Common myeloid progenitor, CD34-positive (primary cell): ENCODE measurements around the gene MSRB3.

ENCODE experiments used
- CTCF ChIA-PET: fragments of 350-600 bp; sonication (Branson Sonifier 250); formaldehyde crosslinking; loops from one replicate; lab custom pipeline; 2021; ENCODE audit warnings: antibody characterized with exemption; lab: Charles Lee
- POLR2A ChIA-PET: fragments of 350-600 bp; sonication (Branson Sonifier 250); formaldehyde crosslinking; loops from one replicate; lab custom pipeline; 2021; ENCODE audit warnings: antibody characterized with exemption; lab: Charles Lee
- DNase-seq, 3 donors: peaks; one replicate each; pipeline versions ENCODE4 v3.0.0 to v3.0.0-alpha.2; 2013
- H3K27ac ChIP-seq, 2 experiments: 1 replicate in 1 of 2; 2 replicates in 1 of 2; pipeline ENCODE4 v1.7.0; 2013; ENCODE audit warnings: inconsistent platforms in 2 of 2, low read length in 2 of 2, mild to moderate bottlenecking in 2 of 2, low read depth in 1 of 2, moderate library complexity in 1 of 2; ENCODE audit not compliant: severe bottlenecking in 2 of 2, insufficient read depth in 1 of 2, poor library complexity in 1 of 2
- H3K27me3 ChIP-seq, 5 experiments: replicated peaks in 2 of 5; 1 replicate in 3 of 5; 2 replicates in 2 of 5; pipeline versions ENCODE4 v1.6.1 to v1.7.0; 2013; ENCODE audit warnings: low read length in 4 of 5, mild to moderate bottlenecking in 2 of 5, moderate library complexity in 2 of 5, inconsistent platforms in 1 of 5; ENCODE audit not compliant: insufficient read depth in 5 of 5, control insufficient read depth in 4 of 5
- H3K36me3 ChIP-seq, 4 experiments: 1 replicate in 2 of 4; 2 replicates in 2 of 4; pipeline versions ENCODE4 v1.6.1 to v1.7.0; 2013; ENCODE audit warnings: low read length in 3 of 4, control low read depth in 1 of 4, mild to moderate bottlenecking in 1 of 4; ENCODE audit not compliant: control insufficient read depth in 4 of 4, insufficient read depth in 4 of 4
- H3K4me1 ChIP-seq, 4 experiments: 1 replicate in 3 of 4; 2 replicates in 1 of 4; pipeline versions ENCODE4 v1.6.1 to v1.7.1; 2013; ENCODE audit warnings: low read length in 3 of 4, mild to moderate bottlenecking in 3 of 4, control low read depth in 1 of 4, inconsistent platforms in 1 of 4, moderate library complexity in 1 of 4; ENCODE audit not compliant: control insufficient read depth in 4 of 4, insufficient read depth in 4 of 4; ENCODE audit errors: control extremely low read depth in 1 of 4
- H3K4me3 ChIP-seq, 7 experiments: 1 replicate in 4 of 7; 2 replicates in 3 of 7; pipeline versions ENCODE4 v1.5.1 to v1.7.0; 2013; ENCODE audit warnings: mild to moderate bottlenecking in 7 of 7, low read length in 6 of 7, moderate library complexity in 6 of 7, inconsistent platforms in 2 of 7, low read depth in 2 of 7, control low read depth in 1 of 7; ENCODE audit not compliant: insufficient read depth in 4 of 7, control insufficient read depth in 1 of 7; ENCODE audit errors: extremely low read depth in 1 of 7
- H3K9me3 ChIP-seq, 5 experiments: 1 replicate in 4 of 5; 2 replicates in 1 of 5; pipeline versions ENCODE4 v1.6.1 to v1.7.1; 2013; ENCODE audit warnings: low read length in 4 of 5, mild to moderate bottlenecking in 2 of 5, inconsistent platforms in 1 of 5, low read depth in 1 of 5, moderate library complexity in 1 of 5; ENCODE audit not compliant: control insufficient read depth in 4 of 5, insufficient read depth in 2 of 5; ENCODE audit errors: control extremely low read depth in 1 of 5
- WGBS: methylation state at CpG from one replicate; pipeline ENCODE4 v1.1.5; 2013; ENCODE audit not compliant: insufficient coverage; 5-methylcytosine and 5-hydroxymethylcytosine counted together

MSRB3 gene

DNA sequence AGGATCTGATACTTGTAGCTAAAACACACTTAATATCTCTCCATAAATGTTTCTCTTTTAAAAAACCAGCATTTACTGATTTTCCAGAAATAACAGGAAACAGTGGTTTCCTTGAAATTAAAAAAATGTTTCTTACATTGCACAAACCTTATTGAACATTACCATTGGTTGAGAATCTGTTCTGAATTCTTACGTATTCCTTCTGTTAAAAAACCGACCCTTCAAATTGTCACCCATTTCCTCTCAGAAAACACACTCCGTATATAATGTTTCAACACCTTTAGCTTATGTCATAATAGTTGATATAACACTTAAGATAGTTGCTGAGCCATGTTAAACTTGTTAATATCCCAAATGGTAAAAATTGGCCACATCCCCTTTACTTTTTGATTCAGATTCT is 51.2 kb downstream of the MSRB3 start:
- Histone ChIP-seq H3K9me3 (no peaks in the 10 kb centered on the region), H3K4me1 (peaks cover 4 to 34% (median 20%) of the 10 kb centered on the region in 4 experiments), H3K4me3 (peak overlapping the region in 2 of 7 experiments; percentile 8 to 38), H3K27ac (peak overlapping the region in 1 of 2 experiments; percentile 47), H3K36me3 (peaks cover 11 to 23% (median 15%) of the 10 kb centered on the region in 4 experiments), H3K27me3 (no peaks in the 10 kb centered on the region)
- CTCF ChIA-PET, result interaction anchor here (0.9 kb wide), 2 partner anchors 30 to 359 kb away, joined by 3 read pairs; no protein-coding TSS in a partner anchor
- peak; percentile 38 to 88 (median 81) for DNase-seq
- WGBS, result no CpG with 5 or more reads among the region's 3 CpGs
- POLR2A ChIA-PET, result no interaction called here

DNA sequence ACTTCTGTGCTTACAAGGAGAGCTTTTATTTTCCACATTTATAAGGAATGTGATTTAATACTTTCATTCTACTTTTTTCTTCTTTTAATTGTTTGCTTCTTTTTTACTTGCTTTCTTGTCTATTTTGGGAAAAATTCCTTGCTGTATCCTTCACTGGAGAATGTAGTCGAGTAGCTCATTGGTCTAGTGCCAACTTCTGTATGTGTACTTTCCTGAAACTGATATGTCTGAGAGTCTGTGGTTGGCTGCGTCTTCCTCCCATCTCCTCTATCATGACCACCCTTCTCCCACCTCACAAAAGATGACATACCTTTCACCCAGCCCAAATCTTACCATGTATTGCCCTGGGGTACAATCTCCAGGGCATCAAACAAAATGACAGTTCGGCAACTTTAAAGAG is 51.8 kb downstream of the MSRB3 start:
- CTCF ChIA-PET, result interaction anchor here (0.9 kb wide), 2 partner anchors 30 to 358 kb away, joined by 3 read pairs; no protein-coding TSS in a partner anchor
- DNase-seq, result peak in 1 of 3 donors; percentile 17
- H3K9me3 ChIP-seq, result no peaks in the 10 kb centered on the region

GRCh38 chr12:65331456-65331855 is 53.0 kb downstream of the MSRB3 start:
- 97% methylated on average over 8 of the region's 8 CpGs for WGBS
- CTCF ChIA-PET, result interaction anchor here (0.7 to 1.2 kb wide), 3 partner anchors 10 to 18 kb away, joined by 3 read pairs; no protein-coding TSS in a partner anchor
- Histone ChIP-seq H3K27me3 (no peaks in the 10 kb centered on the region), H3K36me3 (peaks cover 11 to 29% (median 25%) of the 10 kb centered on the region in 4 experiments), H3K9me3 (no peaks in the 10 kb centered on the region), H3K4me1 (peaks cover 4 to 34% (median 20%) of the 10 kb centered on the region in 4 experiments), H3K27ac (no peak overlapping the region), H3K4me3 (no peak overlapping the region)
- DNase-seq, result no peak
- POLR2A ChIA-PET, result no interaction called here

More for the DNA sequence above, 51.8 kb downstream of the MSRB3 start:
- POLR2A ChIA-PET, result no interaction called here
- Histone ChIP-seq H3K4me3 (peak overlapping the region in 2 of 7 experiments; percentile 8 to 38), H3K27me3 (no peaks in the 10 kb centered on the region), H3K27ac (peak overlapping the region in 1 of 2 experiments; percentile 27), H3K4me1 (peaks cover 4 to 34% (median 20%) of the 10 kb centered on the region in 4 experiments), H3K36me3 (peaks cover 11 to 23% (median 21%) of the 10 kb centered on the region in 4 experiments)
- WGBS, result no CpG with 5 or more reads among the region's 3 CpGs

GRCh38 chr12:65333649-65334048 is 55.2 kb downstream of the MSRB3 start:
- peaks cover 11 to 41% (median 24%) of the 10 kb centered on the region in 4 experiments for H3K36me3 ChIP-seq
- 100% methylated on average over 1 of the region's 5 CpGs for WGBS
- no peak for DNase-seq
- H3K9me3 ChIP-seq, result no peaks in the 10 kb centered on the region
- ChIA-PET CTCF (no interaction called here), POLR2A (no interaction called here)
- H3K4me1 ChIP-seq, result peaks cover 4 to 20% (median 14%) of the 10 kb centered on the region in 4 experiments
- no peaks in the 10 kb centered on the region for H3K27me3 ChIP-seq
- no peak overlapping the region for H3K27ac ChIP-seq
- H3K4me3 ChIP-seq, result no peak overlapping the region

DNA sequence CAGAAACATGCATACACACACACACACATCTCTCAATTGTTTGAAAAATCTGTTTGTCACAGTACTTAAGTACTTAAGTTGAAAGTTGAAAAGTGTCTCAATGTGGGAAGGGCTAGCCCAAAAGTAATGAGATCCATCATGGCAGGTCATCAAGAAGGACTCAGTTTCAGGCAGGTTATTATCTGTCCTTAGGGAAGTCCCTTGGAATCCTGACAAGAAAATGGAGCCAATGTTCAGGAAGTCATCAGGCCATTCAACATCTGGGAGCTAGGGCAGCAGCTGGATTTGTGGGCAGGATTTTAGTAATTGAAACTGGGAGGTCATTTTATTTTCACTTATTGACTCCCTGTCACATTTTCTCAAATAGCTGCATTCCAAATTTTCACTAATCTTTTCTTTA is 56.0 kb downstream of the MSRB3 start:
- H3K4me1 ChIP-seq, result peaks cover 4 to 11% (median 8%) of the 10 kb centered on the region in 4 experiments
- no peaks in the 10 kb centered on the region for H3K9me3 ChIP-seq
- no peak for DNase-seq
- ChIA-PET CTCF (interaction anchor here (0.7 kb wide), 1 partner anchor 9 kb away, joined by 3 read pairs; no protein-coding TSS in a partner anchor), POLR2A (interaction anchor here (0.7 kb wide), 1 partner anchor 17 kb away, joined by 3 read pairs; no protein-coding TSS in a partner anchor)
- H3K36me3 ChIP-seq, result peaks cover 11 to 41% (median 24%) of the 10 kb centered on the region in 4 experiments
- no peak overlapping the region for H3K4me3 ChIP-seq
- no peak overlapping the region for H3K27ac ChIP-seq
- no peaks in the 10 kb centered on the region for H3K27me3 ChIP-seq

GRCh38 chr12:65335021-65335714 is 56.7 kb downstream of the MSRB3 start:
- H3K4me3 ChIP-seq, result no peak overlapping the region

DNA sequence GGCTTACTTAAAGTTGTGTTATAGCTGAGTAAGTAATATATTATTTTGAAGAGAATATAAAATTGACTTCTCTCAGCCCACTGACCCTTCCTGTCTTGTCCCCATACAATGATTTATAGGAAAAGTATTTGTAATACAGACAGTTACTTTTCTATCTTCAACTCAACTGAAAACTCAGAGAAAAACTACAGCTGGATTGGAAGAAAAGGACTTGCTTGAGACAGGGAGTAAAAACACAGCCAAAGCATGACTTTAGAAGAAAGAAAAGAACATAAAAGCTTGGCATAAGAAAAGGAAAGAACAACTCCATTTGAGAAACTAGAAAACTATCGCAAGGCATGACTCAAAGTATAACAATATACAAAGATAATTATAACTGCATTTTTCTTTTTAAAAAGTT is 57.5 kb downstream of the MSRB3 start:
- H3K36me3 ChIP-seq, result peaks cover 11 to 45% (median 24%) of the 10 kb centered on the region in 4 experiments
- ChIA-PET POLR2A (no interaction called here), CTCF (no interaction called here)
- no peaks in the 10 kb centered on the region for H3K9me3 ChIP-seq
- H3K27me3 ChIP-seq, result no peaks in the 10 kb centered on the region
- no peak overlapping the region for H3K4me3 ChIP-seq
- DNase-seq, result no peak
- no peaks in the 10 kb centered on the region for H3K4me1 ChIP-seq
- H3K27ac ChIP-seq, result no peak overlapping the region
- WGBS, result no CpG with 5 or more reads among the region's 1 CpG

More at GRCh38 chr12:65335021-65335714, 56.7 kb downstream of the MSRB3 start:
- CTCF ChIA-PET, result no interaction called here
- no peaks in the 10 kb centered on the region for H3K9me3 ChIP-seq
- no peaks in the 10 kb centered on the region for H3K27me3 ChIP-seq
- POLR2A ChIA-PET, result interaction anchor here (0.7 kb wide), 1 partner anchor 17 kb away, joined by 3 read pairs; no protein-coding TSS in a partner anchor
- H3K36me3 ChIP-seq, result peaks cover 11 to 44% (median 26%) of the 10 kb centered on the region in 4 experiments
- no peak overlapping the region for H3K27ac ChIP-seq
- 100% methylated on average over 1 of the region's 5 CpGs for WGBS
- no peak for DNase-seq
- H3K4me1 ChIP-seq, result peaks cover 1 to 6% (median 4%) of the 10 kb centered on the region in 4 experiments
